ENCODE results near the gene ADAM12. TPM values are rescaled to one million over a fixed set of nuclear protein-coding genes. Genes with fewer than 3 reads are reported as not detected.

ADAM12 gene
- total RNA-seq, 4 donors from 2014 or later = under 0.01 to 1.3 (median 1.0) TPM

DNA sequence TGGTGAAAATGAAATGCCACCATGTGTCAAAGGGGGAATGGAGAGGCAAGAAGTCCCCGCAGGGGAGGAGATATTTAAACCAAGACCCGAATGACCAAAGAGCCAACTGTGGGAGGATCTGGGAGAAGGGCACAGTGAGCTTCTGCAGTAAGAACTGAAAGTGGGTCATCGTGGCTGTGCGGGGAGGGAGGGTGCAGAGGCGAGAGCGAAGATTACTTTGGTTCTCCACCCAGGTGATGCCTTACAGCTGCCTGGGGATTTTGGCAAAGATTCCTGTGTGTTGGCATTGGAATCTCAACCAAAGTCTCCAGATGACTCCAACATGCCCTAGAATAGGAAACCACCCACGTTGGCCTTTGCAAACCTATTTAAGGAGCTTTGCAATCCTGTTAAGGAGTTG lies 44.2 kb upstream of the ADAM12 start:
- H3K27ac ChIP-seq (replicated peaks in 1 of 4) = no peak overlapping the region
- no peak for TF ChIP-seq POLR2AphosphoS5 (IDR thresholded peaks at IDR 0.05)
- no peak for TF ChIP-seq POLR2A (IDR thresholded peaks at IDR 0.05; ENCODE audit: low read depth)
- TF ChIP-seq, protein P1, sequence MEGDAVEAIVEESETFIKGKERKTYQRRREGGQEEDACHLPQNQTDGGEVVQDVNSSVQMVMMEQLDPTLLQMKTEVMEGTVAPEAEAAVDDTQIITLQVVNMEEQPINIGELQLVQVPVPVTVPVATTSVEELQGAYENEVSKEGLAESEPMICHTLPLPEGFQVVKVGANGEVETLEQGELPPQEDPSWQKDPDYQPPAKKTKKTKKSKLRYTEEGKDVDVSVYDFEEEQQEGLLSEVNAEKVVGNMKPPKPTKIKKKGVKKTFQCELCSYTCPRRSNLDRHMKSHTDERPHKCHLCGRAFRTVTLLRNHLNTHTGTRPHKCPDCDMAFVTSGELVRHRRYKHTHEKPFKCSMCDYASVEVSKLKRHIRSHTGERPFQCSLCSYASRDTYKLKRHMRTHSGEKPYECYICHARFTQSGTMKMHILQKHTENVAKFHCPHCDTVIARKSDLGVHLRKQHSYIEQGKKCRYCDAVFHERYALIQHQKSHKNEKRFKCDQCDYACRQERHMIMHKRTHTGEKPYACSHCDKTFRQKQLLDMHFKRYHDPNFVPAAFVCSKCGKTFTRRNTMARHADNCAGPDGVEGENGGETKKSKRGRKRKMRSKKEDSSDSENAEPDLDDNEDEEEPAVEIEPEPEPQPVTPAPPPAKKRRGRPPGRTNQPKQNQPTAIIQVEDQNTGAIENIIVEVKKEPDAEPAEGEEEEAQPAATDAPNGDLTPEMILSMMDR (IDR thresholded peaks at IDR 0.05) = no peak
- no peak for TF ChIP-seq EP300 (IDR thresholded peaks at IDR 0.05)
- intact Hi-C loops (cut with DNase I) = no loop called here
- H3K36me3 ChIP-seq = no peaks in the 10 kb centered on the region
- peak; percentile 68 for DNase-seq (ENCODE audit: extremely low spot score)
- H3K4me3 ChIP-seq = no peak overlapping the region
- peaks cover 0 to 13% (median 0%) of the 10 kb centered on the region in 4 donors for H3K27me3 ChIP-seq
- H3K4me1 ChIP-seq = no peaks in the 10 kb centered on the region
- H3K9me3 ChIP-seq = no peaks in the 10 kb centered on the region
- 82% methylated on average over 7 of the region's 7 CpGs for WGBS

DNA sequence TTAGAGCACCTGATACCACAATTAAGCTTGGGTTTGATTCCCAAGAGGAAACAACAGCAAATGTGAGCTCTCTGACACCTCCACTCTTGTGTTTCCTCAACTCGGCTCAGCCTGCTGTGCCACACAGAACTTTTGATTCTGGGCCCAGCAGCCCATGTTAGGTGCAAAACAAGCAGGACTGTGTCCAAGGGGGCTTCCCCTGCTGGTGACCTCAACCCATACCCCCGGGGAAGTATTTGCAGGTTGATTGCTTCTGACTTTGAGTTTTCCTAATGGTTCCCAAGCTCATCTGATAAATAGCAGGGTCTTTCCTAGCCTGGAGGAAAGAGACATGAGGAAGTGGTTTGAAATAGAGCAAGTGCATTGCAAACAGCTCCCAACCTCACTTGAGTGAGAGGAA lies 43.5 kb upstream of the ADAM12 start:
- 83% methylated on average over 2 of the region's 2 CpGs for WGBS
- TF ChIP-seq POLR2AphosphoS5 (IDR thresholded peaks at IDR 0.05) = no peak
- TF ChIP-seq, protein P1 (IDR thresholded peaks at IDR 0.05) = no peak
- no peak for TF ChIP-seq POLR2A (IDR thresholded peaks at IDR 0.05; ENCODE audit: low read depth)
- H3K4me3 ChIP-seq = no peak overlapping the region

DNA sequence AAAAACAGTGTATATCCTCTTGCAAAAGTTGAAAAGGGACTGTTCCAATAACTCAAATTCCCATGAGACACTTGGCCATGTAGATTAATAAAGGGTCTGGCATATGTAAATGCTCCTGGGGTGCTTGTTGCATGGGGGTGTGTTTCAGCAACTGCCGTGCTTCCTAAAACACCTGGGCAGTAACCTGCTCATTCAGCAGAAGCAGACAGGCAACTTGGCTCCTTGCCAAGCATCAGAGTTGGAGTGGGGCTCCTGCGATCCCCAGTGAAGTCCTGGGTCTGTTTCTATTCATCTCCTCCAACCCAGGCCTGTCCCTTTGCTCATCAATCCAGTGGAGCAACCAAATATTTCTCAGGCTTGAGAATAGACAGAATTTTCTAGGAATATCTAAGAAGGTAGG lies 42.2 kb upstream of the ADAM12 start:
- Histone ChIP-seq H3K27ac (replicated peaks in 1 of 4) (no peak overlapping the region), H3K36me3 (no peaks in the 10 kb centered on the region), H3K9me3 (no peaks in the 10 kb centered on the region), H3K4me3 (no peak overlapping the region), H3K4me1 (no peaks in the 10 kb centered on the region), H3K27me3 (peaks cover 0 to 30% (median 0%) of the 10 kb centered on the region in 4 donors)
- intact Hi-C loops (cut with DNase I) = no loop called here
- TF ChIP-seq POLR2A (IDR thresholded peaks at IDR 0.05; ENCODE audit: low read depth) (no peak), POLR2AphosphoS5 (IDR thresholded peaks at IDR 0.05) (no peak), EP300 (IDR thresholded peaks at IDR 0.05) (no peak)
- TF ChIP-seq, protein P1 (IDR thresholded peaks at IDR 0.05) = no peak
- peak; percentile 70 for DNase-seq (ENCODE audit: extremely low spot score)
- 54% methylated on average over 2 of the region's 2 CpGs for WGBS

More for the DNA sequence above, 43.5 kb upstream of the ADAM12 start:
- intact Hi-C loops (cut with DNase I) = no loop called here
- Histone ChIP-seq H3K27me3 (peaks cover 0 to 20% (median 0%) of the 10 kb centered on the region in 4 donors), H3K36me3 (no peaks in the 10 kb centered on the region), H3K9me3 (no peaks in the 10 kb centered on the region), H3K27ac (replicated peaks in 1 of 4) (no peak overlapping the region), H3K4me1 (no peaks in the 10 kb centered on the region)
- peak; percentile 64 for DNase-seq (ENCODE audit: extremely low spot score)

DNA sequence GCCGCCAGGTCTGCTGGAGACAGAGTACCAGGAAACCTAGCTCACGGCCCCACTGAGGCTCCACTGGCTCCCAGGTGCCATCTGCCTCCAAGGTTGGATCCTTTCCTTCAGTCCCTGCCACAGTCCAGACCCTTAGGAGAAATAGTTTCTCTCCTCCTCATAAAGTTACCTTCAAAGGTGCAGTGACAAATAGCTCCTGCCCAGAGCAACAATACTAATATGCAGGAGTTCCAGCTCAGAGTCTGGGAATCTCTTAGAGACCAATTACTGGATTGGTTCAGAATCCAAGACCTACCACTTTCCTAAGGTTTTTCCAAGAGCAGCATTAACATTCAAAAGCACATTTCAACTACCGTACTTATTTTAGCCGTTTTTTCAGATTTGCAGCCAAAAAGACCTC lies 41.0 kb upstream of the ADAM12 start:
- H3K27ac ChIP-seq (replicated peaks in 1 of 4) = no peak overlapping the region
- TF ChIP-seq, protein P1 (IDR thresholded peaks at IDR 0.05) = no peak
- no peak for TF ChIP-seq EP300 (IDR thresholded peaks at IDR 0.05)
- TF ChIP-seq POLR2A (IDR thresholded peaks at IDR 0.05; ENCODE audit: low read depth) = no peak
- TF ChIP-seq POLR2AphosphoS5 (IDR thresholded peaks at IDR 0.05) = no peak

DNA sequence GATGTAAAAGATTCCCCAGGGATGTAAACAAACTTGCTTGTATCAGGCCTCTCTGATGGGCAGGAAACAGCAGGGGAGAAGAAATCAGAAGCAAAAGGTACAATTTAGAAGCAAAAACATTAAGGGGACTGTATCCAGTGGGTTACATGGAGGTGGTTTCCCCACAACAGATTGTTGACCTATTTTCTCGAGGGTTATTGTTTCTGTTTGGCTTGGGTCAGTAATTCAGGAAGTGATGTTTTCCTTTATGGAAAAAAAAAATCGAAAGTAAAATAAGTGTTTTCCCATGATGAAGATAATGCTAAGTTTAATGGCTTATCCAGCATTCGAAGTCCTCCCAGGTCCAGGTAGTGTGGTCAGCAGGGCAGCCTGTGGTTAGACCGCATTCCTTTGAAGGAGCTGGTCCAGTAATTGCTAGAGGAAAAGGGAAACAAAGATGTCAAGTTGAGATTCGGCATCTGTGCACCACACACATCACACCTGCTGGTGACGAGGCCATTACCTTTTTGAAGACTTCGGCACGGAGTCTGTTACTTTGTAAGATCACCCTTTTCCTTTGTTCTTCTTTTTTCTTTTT lies 37.3 kb upstream of the ADAM12 start:
- H3K27me3 ChIP-seq = peaks cover 0 to 39% (median 0%) of the 10 kb centered on the region in 4 donors
- H3K9me3 ChIP-seq = peaks cover 0 to 23% (median 13%) of the 10 kb centered on the region in 4 donors
- no peaks in the 10 kb centered on the region for H3K4me1 ChIP-seq
- H3K36me3 ChIP-seq = no peaks in the 10 kb centered on the region
- intact Hi-C loops (cut with DNase I) = no loop called here
- TF ChIP-seq POLR2A (IDR thresholded peaks at IDR 0.05; ENCODE audit: low read depth) = no peak
- TF ChIP-seq POLR2AphosphoS5 (IDR thresholded peaks at IDR 0.05) = no peak
- TF ChIP-seq, protein P1 (IDR thresholded peaks at IDR 0.05) = no peak
- TF ChIP-seq EP300 (IDR thresholded peaks at IDR 0.05) = no peak
- WGBS = 20% methylated on average over 8 of the region's 8 CpGs
- H3K4me3 ChIP-seq = no peak overlapping the region
- H3K27ac ChIP-seq (replicated peaks in 1 of 4) = no peak overlapping the region
- DNase-seq (ENCODE audit: extremely low spot score) = peak; percentile 37

More for the DNA sequence above, 41.0 kb upstream of the ADAM12 start:
- H3K27me3 ChIP-seq = peaks cover 0 to 32% (median 0%) of the 10 kb centered on the region in 4 donors
- intact Hi-C loops (cut with DNase I) = no loop called here
- no peak for DNase-seq (ENCODE audit: extremely low spot score)
- WGBS = 88% methylated on average over 4 of the region's 4 CpGs
- no peaks in the 10 kb centered on the region for H3K36me3 ChIP-seq
- H3K4me3 ChIP-seq = no peak overlapping the region
- peaks cover 0 to 5% (median 1%) of the 10 kb centered on the region in 4 donors for H3K9me3 ChIP-seq
- no peaks in the 10 kb centered on the region for H3K4me1 ChIP-seq
